AG09309 (cell line): ENCODE data around the gene LYAR.
"Not testable (repeated sequence)": the region's sequence is repeated elsewhere in the genome, so short reads cannot be mapped to it uniquely, and the experiment has no call there.

Source experiments
- DNase-seq: peaks from one replicate; pipeline ENCODE4 v3.0.0-alpha.2; 2010; ENCODE audit warnings: low read depth
- H3K4me3 ChIP-seq: 2 replicates; pipeline ENCODE4 v1.5.1; 2011; ENCODE audit warnings: mild to moderate bottlenecking, low read depth, low read length, moderate library complexity; ENCODE audit not compliant: control insufficient read depth
- TF ChIP-seq, protein P1 (sequence below): IDR thresholded peaks from 2 replicates; pipeline ENCODE4 v1.5.1; 2011; ENCODE audit warnings: mild to moderate bottlenecking, low read depth, low read length, inconsistent platforms; ENCODE audit not compliant: insufficient read depth, control insufficient read depth; ENCODE audit errors: missing control alignments

The LYAR gene

GRCh38 chr4:4269856-4270255 is 20.1 kb downstream of the LYAR start:
- H3K4me3 ChIP-seq, result no peak overlapping the region
- TF ChIP-seq, protein P1, sequence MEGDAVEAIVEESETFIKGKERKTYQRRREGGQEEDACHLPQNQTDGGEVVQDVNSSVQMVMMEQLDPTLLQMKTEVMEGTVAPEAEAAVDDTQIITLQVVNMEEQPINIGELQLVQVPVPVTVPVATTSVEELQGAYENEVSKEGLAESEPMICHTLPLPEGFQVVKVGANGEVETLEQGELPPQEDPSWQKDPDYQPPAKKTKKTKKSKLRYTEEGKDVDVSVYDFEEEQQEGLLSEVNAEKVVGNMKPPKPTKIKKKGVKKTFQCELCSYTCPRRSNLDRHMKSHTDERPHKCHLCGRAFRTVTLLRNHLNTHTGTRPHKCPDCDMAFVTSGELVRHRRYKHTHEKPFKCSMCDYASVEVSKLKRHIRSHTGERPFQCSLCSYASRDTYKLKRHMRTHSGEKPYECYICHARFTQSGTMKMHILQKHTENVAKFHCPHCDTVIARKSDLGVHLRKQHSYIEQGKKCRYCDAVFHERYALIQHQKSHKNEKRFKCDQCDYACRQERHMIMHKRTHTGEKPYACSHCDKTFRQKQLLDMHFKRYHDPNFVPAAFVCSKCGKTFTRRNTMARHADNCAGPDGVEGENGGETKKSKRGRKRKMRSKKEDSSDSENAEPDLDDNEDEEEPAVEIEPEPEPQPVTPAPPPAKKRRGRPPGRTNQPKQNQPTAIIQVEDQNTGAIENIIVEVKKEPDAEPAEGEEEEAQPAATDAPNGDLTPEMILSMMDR, result no peak
- DNase-seq, result no peak

DNA sequence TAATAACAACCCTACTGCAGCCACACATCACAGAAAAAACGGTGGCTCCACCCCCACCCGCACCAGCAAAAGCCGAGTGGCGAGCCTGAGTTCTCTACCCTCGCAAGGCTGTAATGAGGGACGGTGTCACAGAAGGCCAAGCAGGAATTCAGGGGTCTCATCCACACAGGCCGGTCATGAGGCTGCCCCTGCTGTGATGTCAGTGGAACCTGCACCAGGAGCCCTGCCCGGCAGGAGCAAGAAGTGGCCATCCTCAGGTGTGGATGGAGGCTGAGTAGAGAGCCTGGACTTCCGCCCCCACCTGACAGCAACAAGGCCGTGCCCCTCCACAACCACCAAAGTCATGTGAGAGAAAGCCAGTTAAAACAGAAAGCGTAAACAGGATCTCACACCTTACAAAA is 20.6 kb downstream of the LYAR start:
- TF ChIP-seq, protein P1, result no peak
- no peak overlapping the region for H3K4me3 ChIP-seq
- no peak for DNase-seq

DNA sequence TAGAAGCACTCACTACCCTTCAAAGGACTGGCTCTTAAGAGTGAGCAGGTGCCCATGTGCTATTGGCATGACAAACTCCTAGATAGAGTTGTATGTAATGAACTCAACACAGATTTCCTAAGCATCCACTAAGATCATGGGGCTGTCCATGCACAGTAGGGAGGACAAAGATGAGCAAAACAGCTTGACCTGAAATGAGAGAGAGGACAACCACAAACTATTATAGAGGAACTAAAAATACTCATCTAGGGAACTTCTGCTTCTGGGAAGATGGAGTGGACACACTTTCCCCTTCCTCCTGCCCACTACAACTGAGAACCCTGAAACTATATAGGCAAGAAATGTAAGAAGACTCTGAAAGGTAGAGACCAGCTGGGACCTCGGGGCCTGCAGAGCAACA is 21.2 kb downstream of the LYAR start:
- H3K4me3 ChIP-seq, result no peak overlapping the region
- TF ChIP-seq, protein P1, result no peak
- no peak for DNase-seq

- no peak overlapping the region for H3K4me3 ChIP-seq
- TF ChIP-seq, protein P1, result no peak
- no peak for DNase-seq
Measured at GRCh38 chr4:4267981-4268380, 22.0 kb downstream of the LYAR start.

- TF ChIP-seq, protein P1, result peak; percentile 50
- peak; percentile 42 for DNase-seq
- H3K4me3 ChIP-seq, result no peak overlapping the region
Measured at GRCh38 chr4:4260185-4260751, 29.7 kb downstream of the LYAR start.

GRCh38 chr4:4259484-4260100 is 30.4 kb downstream of the LYAR start:
- H3K4me3 ChIP-seq, result no peak overlapping the region
- TF ChIP-seq, protein P1, result no peak
- DNase-seq, result no peak

DNA sequence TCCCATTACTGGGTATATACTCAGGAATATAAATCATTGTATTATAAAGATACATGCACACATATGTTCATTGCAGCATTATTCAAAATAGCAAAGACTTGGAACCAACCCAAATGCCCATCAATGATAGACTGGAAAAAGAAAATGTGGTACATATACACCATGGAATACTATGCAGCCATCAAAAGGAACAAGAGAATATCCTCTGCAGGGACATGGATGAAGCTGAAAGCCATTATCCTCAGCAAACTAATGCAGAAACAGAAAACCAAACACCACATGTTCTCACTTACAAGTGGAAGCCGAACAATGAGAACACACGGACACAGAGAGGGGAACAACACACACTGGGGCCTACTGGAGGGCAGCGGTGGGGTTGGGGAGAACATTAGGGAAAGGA is 32.2 kb downstream of the LYAR start:
- not testable (repeated sequence) for DNase-seq

More for the DNA sequence above, 32.2 kb downstream of the LYAR start:
- not testable (repeated sequence) for H3K4me3 ChIP-seq
